Measurements from ENCODE around the gene ACYP2.

Gene ACYP2

DNA sequence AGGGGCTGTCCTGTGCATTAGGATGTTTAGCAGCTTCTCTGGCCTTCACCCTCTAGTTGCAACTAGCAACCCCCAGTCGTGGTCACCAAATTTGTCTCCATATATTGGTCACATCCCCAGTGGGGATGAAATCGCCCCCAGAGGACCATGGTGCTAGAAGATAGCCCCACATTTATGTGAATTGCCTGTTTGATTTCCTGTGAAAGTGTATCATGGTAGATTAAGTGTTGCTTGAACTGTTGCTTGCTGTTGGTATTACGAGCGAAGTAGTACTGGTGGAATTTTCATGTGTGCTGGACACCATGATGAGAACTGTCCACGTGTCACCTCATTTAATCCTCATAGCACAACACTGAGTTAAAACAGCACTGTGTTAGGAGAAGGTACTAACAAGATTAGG is 81.2 kb downstream of the ACYP2 start:
- TF ChIP-seq NFRKB (IDR thresholded peaks at IDR 0.05), result no peak
- no peak for TF ChIP-seq HDGF (IDR thresholded peaks at IDR 0.05; ENCODE audit: borderline replicate concordance)
- TF ChIP-seq TARDBP (IDR thresholded peaks at IDR 0.05), result no peak
- TF ChIP-seq FOXK2 (IDR thresholded peaks at IDR 0.05), result no peak
- no peak for TF ChIP-seq FOXA1 (IDR thresholded peaks at IDR 0.05)
- no peak for TF ChIP-seq LEF1 (IDR thresholded peaks at IDR 0.05; ENCODE audit: borderline replicate concordance)
- TF ChIP-seq SUZ12 (IDR thresholded peaks at IDR 0.05), result no peak
- no peak for TF ChIP-seq ARNT (IDR thresholded peaks at IDR 0.05)
- TF ChIP-seq ZNF384 (IDR thresholded peaks at IDR 0.05), result no peak
- no peak for TF ChIP-seq BHLHE40 (IDR thresholded peaks at IDR 0.05; ENCODE audit: borderline replicate concordance)
- TF ChIP-seq SP1 (IDR thresholded peaks at IDR 0.05), result no peak
- TF ChIP-seq L3MBTL2 (conservative IDR thresholded peaks at IDR 0.05), result no peak
- TF ChIP-seq FOXM1 (IDR thresholded peaks at IDR 0.05; ENCODE audit: borderline replicate concordance), result no peak
- TF ChIP-seq, protein P1, sequence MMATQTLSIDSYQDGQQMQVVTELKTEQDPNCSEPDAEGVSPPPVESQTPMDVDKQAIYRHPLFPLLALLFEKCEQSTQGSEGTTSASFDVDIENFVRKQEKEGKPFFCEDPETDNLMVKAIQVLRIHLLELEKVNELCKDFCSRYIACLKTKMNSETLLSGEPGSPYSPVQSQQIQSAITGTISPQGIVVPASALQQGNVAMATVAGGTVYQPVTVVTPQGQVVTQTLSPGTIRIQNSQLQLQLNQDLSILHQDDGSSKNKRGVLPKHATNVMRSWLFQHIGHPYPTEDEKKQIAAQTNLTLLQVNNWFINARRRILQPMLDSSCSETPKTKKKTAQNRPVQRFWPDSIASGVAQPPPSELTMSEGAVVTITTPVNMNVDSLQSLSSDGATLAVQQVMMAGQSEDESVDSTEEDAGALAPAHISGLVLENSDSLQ (IDR thresholded peaks at IDR 0.05), result no peak
- ChIA-PET CTCF (interaction anchor here (0.5 kb wide), 1 partner anchor 325 kb away, joined by 4 read pairs; no protein-coding TSS in a partner anchor), POLR2A (no interaction called here)
- no peak for DNase-seq (ENCODE audit: extremely low spot score)

GRCh38 chr2:54204476-54204875 is 89.1 kb downstream of the ACYP2 start:
- POLR2A ChIA-PET, result no interaction called here
- TF ChIP-seq SP1 (IDR thresholded peaks at IDR 0.05) (no peak), FOXM1 (IDR thresholded peaks at IDR 0.05; ENCODE audit: borderline replicate concordance) (no peak), ELF4 (IDR thresholded peaks at IDR 0.05) (no peak), HDGF (IDR thresholded peaks at IDR 0.05; ENCODE audit: borderline replicate concordance) (no peak), FOXA1 (IDR thresholded peaks at IDR 0.05) (no peak), LEF1 (IDR thresholded peaks at IDR 0.05; ENCODE audit: borderline replicate concordance) (no peak), BHLHE40 (IDR thresholded peaks at IDR 0.05; ENCODE audit: borderline replicate concordance) (no peak), L3MBTL2 (conservative IDR thresholded peaks at IDR 0.05) (no peak), SUZ12 (IDR thresholded peaks at IDR 0.05) (no peak), FOXK2 (IDR thresholded peaks at IDR 0.05) (no peak), ZNF384 (IDR thresholded peaks at IDR 0.05) (no peak), NFRKB (IDR thresholded peaks at IDR 0.05) (no peak), ARNT (IDR thresholded peaks at IDR 0.05) (no peak), TARDBP (IDR thresholded peaks at IDR 0.05) (no peak), CTBP1 (IDR thresholded peaks at IDR 0.05; ENCODE audit: borderline replicate concordance) (no peak)
- TF ChIP-seq, protein P1 (IDR thresholded peaks at IDR 0.05), result no peak
- no peak for DNase-seq (ENCODE audit: extremely low spot score)
- CTCF ChIA-PET, result no interaction called here

- ChIA-PET CTCF (no interaction called here), POLR2A (no interaction called here)
- DNase-seq (ENCODE audit: extremely low spot score), result peak; percentile 31
- TF ChIP-seq ZNF384 (IDR thresholded peaks at IDR 0.05) (no peak), FOXK2 (IDR thresholded peaks at IDR 0.05) (no peak), BHLHE40 (IDR thresholded peaks at IDR 0.05; ENCODE audit: borderline replicate concordance) (no peak), ARNT (IDR thresholded peaks at IDR 0.05) (no peak), FOXM1 (IDR thresholded peaks at IDR 0.05; ENCODE audit: borderline replicate concordance) (no peak), L3MBTL2 (conservative IDR thresholded peaks at IDR 0.05) (no peak), ELF4 (IDR thresholded peaks at IDR 0.05) (no peak), TARDBP (IDR thresholded peaks at IDR 0.05) (no peak), LEF1 (IDR thresholded peaks at IDR 0.05; ENCODE audit: borderline replicate concordance) (no peak), NFRKB (IDR thresholded peaks at IDR 0.05) (no peak), SUZ12 (IDR thresholded peaks at IDR 0.05) (no peak), HDGF (IDR thresholded peaks at IDR 0.05; ENCODE audit: borderline replicate concordance) (no peak), FOXA1 (IDR thresholded peaks at IDR 0.05) (no peak), SP1 (IDR thresholded peaks at IDR 0.05) (no peak), CTBP1 (IDR thresholded peaks at IDR 0.05; ENCODE audit: borderline replicate concordance) (no peak)
- TF ChIP-seq, protein P1 (IDR thresholded peaks at IDR 0.05), result no peak
Measured at GRCh38 chr2:54206596-54206995, 91.2 kb downstream of the ACYP2 start.

- ChIA-PET POLR2A (no interaction called here), CTCF (no interaction called here)
- no peak for TF ChIP-seq HDGF (IDR thresholded peaks at IDR 0.05; ENCODE audit: borderline replicate concordance)
- no peak for TF ChIP-seq FOXM1 (IDR thresholded peaks at IDR 0.05; ENCODE audit: borderline replicate concordance)
- TF ChIP-seq ELF4 (IDR thresholded peaks at IDR 0.05), result no peak
- no peak for TF ChIP-seq TARDBP (IDR thresholded peaks at IDR 0.05)
- no peak for TF ChIP-seq FOXA1 (IDR thresholded peaks at IDR 0.05)
- TF ChIP-seq LEF1 (IDR thresholded peaks at IDR 0.05; ENCODE audit: borderline replicate concordance), result no peak
- TF ChIP-seq, protein P1 (IDR thresholded peaks at IDR 0.05), result no peak
- no peak for TF ChIP-seq ARNT (IDR thresholded peaks at IDR 0.05)
- no peak for TF ChIP-seq FOXK2 (IDR thresholded peaks at IDR 0.05)
- TF ChIP-seq SP1 (IDR thresholded peaks at IDR 0.05), result no peak
- TF ChIP-seq CTBP1 (IDR thresholded peaks at IDR 0.05; ENCODE audit: borderline replicate concordance), result no peak
- no peak for DNase-seq (ENCODE audit: extremely low spot score)
Measured at GRCh38 chr2:54207666-54208195, 92.3 kb downstream of the ACYP2 start.

DNA sequence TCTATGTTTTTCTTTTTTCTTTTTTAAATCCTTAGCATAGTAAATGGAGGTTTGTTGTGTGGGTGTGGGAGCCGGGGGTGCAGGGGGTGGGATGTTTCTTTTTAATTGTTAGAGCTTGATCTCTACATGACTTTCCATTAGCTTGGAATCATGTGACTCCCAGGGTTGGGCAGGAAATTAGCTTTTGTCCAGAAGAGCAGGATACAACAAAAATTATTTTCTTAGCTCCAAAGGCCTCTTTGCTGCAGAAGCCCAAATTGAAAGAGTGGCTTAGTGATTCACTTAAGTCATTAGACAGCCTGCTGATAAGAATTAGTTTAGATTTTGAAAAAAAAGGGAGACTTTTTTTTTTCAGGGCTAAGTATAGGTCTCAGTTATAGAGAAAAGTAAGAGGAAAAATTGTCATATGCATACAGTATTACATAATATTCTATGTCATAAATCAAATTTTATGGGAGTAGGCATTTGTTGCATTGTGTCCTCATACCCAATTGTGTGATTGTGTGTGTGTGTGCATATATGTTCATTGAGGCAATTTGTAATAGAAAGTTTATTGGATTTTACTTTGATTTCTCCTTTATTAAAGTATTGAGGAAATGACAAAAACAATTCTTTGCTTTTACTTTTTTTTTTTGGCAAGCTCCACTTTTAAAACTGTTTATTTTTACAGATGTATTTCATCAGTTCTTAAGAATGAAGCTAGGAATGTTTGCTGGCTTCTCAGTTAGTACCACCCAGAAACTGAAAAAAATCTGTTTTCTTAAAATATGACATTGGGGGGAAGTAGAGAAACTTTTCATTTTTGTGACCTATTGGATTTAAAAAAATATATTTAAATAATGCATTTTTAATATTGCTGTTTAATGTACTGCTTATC is 93.2 kb downstream of the ACYP2 start:
- no peak for TF ChIP-seq SP1 (IDR thresholded peaks at IDR 0.05)
- TF ChIP-seq ZNF384 (IDR thresholded peaks at IDR 0.05), result no peak
- no peak for TF ChIP-seq TARDBP (IDR thresholded peaks at IDR 0.05)
- no peak for TF ChIP-seq ARNT (IDR thresholded peaks at IDR 0.05)
- no peak for TF ChIP-seq ELF4 (IDR thresholded peaks at IDR 0.05)
- TF ChIP-seq L3MBTL2 (conservative IDR thresholded peaks at IDR 0.05), result no peak
- no peak for TF ChIP-seq FOXM1 (IDR thresholded peaks at IDR 0.05; ENCODE audit: borderline replicate concordance)
- TF ChIP-seq FOXK2 (IDR thresholded peaks at IDR 0.05), result no peak
- CTCF ChIA-PET, result no interaction called here
- POLR2A ChIA-PET, result no interaction called here
- DNase-seq (ENCODE audit: extremely low spot score), result no peak
